ENCODE measurements around the gene B3GNT3. TPM values are rescaled to one million over a fixed set of nuclear protein-coding genes. Genes with fewer than 3 reads are reported as not detected.

The B3GNT3 gene
- total RNA-seq: 0.32 TPM
- long read RNA-seq: 0 reads

- peak; percentile 92 for DNase-seq (ENCODE audit: low spot score)
Measured at GRCh38 chr19:17794731-17795494, at the start of gene B3GNT3. Gene B3GNT3, plus strand, starts transcription at chr19:17795138. Its CDS starts 12,670 bp downstream, at chr19:17807808.

DNA sequence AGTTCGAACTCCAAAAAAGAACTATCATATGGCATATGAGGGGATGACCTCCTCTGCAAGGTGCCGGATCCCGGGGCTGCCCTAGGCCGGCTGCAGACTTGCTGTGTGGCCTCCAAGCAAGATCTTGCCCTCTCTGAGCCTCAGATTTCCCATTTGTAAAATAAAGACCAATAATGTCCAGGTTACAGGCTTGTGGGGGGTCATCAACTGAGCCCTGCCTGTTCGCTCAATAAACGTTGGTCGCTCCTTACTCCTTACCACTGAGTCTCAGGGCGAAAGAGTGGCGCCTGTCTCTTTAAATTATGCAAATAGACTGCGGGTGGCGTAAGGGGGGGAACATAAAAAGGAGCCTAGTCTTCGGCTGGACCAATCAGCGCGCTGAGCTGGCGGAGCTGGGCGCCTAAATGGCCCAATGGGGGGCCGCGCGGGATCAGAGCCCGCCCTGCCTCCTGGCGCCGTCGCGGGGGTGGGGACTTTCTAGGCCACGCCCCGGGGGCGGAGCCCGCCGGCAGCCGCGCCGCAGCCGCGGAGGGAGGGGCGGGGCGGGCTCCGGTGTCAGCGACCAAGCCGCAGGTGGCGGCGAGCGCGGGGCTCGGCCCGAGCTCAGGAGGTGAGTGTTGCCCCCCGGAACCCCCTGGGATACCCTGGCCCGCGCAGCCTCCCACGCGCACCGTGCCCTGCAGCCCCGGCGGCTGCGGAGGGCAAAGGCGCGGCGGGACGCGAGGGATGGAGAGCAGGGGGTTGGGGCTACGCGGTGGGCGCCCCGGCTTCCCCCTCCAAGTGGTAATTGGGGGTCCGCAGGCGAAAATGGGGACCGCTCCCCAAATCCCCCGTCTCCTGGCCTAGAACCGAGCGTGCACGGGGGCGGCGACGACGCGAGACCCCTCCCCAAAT is 47.5 kb upstream of the B3GNT3 start:
- peak; percentile 97 for DNase-seq (ENCODE audit: low spot score)

DNA sequence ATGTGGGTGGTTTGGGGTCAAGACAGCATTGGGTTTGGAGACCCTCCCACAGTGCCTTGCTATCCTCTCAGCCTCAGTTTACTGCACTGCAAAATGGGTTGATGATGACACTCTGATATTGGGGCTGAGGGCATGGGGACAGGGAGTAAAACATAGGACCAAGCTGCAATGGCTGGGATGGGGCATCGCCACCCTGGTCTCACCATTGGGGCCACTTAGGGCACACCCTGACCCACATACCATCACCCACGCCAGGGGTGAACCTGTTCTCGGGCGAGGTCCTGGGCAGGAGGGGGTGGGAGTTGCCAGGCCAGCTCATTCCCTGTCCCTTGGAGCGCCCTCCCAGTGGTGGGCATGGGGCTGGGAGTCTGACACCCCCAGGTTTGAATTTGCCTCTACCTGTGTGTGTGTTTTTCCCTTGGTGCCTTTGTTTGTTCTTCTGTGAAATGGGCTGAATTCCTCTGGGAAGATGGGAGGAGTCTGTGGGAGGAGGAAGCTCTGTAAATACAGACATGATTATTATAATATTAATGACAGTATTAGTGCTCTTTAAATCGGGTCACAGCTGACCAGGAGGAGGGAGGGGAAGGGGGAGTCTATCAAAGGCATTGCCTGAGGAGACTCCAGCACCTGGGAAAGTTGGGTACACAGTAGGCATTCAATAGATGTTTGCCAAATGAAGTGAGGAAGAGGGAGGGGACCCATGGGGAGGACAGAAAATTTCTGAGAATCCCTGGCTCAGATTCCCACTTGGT is 45.9 kb upstream of the B3GNT3 start:
- DNase-seq (ENCODE audit: low spot score): no peak

GRCh38 chr19:17749912-17750317 is 45.0 kb upstream of the B3GNT3 start:
- no peak for DNase-seq (ENCODE audit: low spot score)

GRCh38 chr19:17751103-17751911 is 43.6 kb upstream of the B3GNT3 start, which contains the start of gene FCHO1:
Gene FCHO1, plus strand, starts transcription at chr19:17751477. Its CDS starts 3,688 bp downstream, at chr19:17755165.
- no peak for DNase-seq (ENCODE audit: low spot score)

DNA sequence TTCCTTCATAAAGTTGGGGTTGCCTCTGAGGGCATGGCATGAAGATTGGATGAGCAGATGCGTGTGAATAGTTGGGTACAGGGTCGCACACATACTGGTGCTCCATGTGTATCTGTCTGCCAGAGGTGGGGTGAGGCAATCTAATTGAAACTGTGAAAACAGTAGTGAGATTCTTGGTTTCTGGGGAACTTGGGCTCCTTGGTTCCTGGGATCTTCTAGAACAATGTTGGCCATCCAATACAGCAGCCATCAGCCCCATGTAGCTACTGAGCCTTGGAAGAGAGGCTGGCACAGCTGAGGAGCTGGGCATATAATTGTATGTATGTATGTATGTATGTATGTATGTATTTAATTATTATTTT is 43.0 kb upstream of the B3GNT3 start:
- no peak for DNase-seq (ENCODE audit: low spot score)

- DNase-seq (ENCODE audit: low spot score): no peak
Measured at GRCh38 chr19:17752865-17753639, 41.9 kb upstream of the B3GNT3 start.

- no peak for DNase-seq (ENCODE audit: low spot score)
Measured at GRCh38 chr19:17753976-17754375, 41.0 kb upstream of the B3GNT3 start.

- DNase-seq (ENCODE audit: low spot score): no peak
Measured at GRCh38 chr19:17754634-17755442, 40.1 kb upstream of the B3GNT3 start.

- no peak for DNase-seq (ENCODE audit: low spot score)
Measured at GRCh38 chr19:17755443-17755890, 39.5 kb upstream of the B3GNT3 start.

- no peak for DNase-seq (ENCODE audit: low spot score)
Measured at GRCh38 chr19:17755977-17756670, 38.8 kb upstream of the B3GNT3 start.

- DNase-seq (ENCODE audit: low spot score): no peak
Measured at GRCh38 chr19:17757125-17757524, 37.8 kb upstream of the B3GNT3 start.

DNA sequence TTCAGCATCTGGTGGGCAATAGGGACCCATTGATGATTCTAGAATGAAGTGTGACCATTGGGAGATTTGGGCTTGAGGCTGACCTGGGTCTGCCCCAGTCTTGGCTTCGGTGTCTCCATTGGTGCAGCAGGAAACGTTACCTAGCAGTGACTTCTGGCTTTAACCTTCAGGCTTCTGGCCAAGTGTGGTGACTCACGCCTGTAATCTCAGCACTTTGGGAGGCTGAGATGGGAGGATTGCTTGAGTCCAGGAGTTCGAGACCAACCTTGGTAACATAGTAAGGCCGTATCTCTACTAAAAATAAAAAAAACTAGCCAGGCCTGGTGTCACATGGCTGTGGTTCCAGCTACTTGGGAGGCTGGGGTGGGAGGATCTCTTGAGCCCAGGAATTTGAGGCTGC is 36.4 kb upstream of the B3GNT3 start:
- DNase-seq (ENCODE audit: low spot score): no peak

DNA sequence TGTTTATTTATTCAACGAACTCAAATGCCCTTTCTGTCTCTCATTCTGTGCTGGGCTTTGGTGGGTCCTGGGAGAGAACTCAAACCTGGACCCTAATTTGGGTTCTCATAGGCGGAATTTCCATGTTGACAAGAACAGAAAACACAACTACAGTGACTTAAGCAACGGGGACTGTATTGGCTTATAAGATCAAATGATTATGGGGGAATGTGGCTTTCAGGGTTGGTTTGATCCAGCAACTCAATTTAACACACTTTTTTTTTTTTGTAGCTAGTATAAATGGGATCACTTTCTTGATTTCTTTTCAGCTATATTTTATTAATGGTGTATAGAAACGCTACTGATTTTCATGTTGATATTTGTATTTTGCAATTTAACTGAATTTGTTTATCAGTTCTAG is 33.8 kb upstream of the B3GNT3 start:
- DNase-seq (ENCODE audit: low spot score): no peak

GRCh38 chr19:17762505-17763229 is 32.3 kb upstream of the B3GNT3 start:
- no peak for DNase-seq (ENCODE audit: low spot score)

DNA sequence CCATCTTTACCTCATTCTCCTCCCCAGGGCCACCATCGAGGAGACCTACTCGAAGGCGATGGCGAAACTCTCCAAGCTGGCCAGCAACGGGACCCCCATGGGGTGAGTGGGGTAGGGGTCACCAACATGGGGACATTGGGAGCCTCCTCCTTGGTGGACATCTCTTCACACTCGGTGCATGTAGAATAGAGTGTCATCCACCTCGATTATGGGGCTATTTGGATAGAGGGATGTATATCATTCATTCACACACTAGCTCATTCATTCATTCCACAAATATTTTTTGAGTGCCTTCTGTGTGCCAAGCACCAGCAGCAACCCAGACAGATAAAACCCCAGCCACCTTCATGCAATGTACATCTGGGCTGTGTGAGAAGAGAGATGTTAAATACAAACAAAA is 30.6 kb upstream of the B3GNT3 start:
- DNase-seq (ENCODE audit: low spot score): no peak

DNA sequence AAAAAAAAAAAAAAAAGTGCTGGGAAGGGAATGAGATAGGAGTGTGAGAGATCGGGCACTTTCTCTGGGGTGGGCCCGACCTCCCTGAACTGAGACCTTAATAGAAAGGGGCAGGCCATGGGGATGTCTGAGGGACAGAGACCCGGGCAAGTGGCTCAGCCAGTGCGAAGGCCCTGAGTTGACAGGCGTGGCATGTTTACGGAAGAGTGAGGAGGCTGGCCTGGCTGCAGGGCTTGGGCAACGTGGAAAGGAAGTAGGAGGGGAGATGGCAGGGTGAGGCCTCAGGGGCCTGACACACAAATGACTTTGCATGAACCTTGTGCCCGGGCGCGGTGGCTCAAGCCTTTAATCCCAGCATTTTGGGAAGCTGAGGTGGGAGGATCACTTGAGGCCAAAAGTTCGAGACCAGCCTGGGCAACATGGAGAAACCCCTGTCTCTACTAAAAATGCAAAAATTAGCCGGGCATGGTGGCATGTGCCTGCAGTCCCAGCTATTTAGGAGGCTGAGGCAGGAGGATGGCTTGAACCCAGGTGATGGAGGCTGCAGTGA is 29.8 kb upstream of the B3GNT3 start:
- DNase-seq (ENCODE audit: low spot score): no peak

Data from mesenteric fat pad (tissue), 1 donor.